Measurements from ENCODE around the gene MRPS22. TPM values are rescaled to one million over a fixed set of nuclear protein-coding genes. Genes with fewer than 3 reads are reported as not detected.

Gene MRPS22
- total and polyA plus RNA-seq, 3 donors from 2014 or later: 61.1 to 95.8 (median 63.4) TPM

DNA sequence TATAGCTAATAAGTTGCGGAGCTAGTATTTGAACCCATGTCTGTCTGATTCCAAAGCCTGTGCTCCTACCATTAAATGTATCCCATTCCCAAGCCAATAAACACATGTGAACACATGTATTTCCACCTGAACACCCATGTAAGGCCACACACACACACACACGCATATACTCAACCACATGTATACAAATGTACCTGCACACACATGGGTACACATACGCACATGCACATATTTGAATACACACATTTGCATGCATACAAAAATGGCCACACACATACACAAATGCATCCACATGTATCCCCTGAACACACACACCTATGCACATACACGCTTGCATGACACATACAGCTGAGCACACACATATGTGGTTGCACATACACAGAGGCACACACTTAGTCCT, 5.4 kb upstream of the MRPS22 start:
- WGBS, 2 donors: 92 to 98% methylated on average over 4 of the region's 4 CpGs
- no peak for DNase-seq
- TF ChIP-seq, protein P1, sequence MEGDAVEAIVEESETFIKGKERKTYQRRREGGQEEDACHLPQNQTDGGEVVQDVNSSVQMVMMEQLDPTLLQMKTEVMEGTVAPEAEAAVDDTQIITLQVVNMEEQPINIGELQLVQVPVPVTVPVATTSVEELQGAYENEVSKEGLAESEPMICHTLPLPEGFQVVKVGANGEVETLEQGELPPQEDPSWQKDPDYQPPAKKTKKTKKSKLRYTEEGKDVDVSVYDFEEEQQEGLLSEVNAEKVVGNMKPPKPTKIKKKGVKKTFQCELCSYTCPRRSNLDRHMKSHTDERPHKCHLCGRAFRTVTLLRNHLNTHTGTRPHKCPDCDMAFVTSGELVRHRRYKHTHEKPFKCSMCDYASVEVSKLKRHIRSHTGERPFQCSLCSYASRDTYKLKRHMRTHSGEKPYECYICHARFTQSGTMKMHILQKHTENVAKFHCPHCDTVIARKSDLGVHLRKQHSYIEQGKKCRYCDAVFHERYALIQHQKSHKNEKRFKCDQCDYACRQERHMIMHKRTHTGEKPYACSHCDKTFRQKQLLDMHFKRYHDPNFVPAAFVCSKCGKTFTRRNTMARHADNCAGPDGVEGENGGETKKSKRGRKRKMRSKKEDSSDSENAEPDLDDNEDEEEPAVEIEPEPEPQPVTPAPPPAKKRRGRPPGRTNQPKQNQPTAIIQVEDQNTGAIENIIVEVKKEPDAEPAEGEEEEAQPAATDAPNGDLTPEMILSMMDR (IDR thresholded peaks at IDR 0.05): no peak
- no peak for TF ChIP-seq POLR2A (IDR thresholded peaks at IDR 0.05)
- intact Hi-C loops (cut with DNase I; ENCODE audit: low total_unique reads): no loop called here
- Histone ChIP-seq H3K27ac (no peak overlapping the region), H3K27me3 (no peaks in the 10 kb centered on the region), H3K9me3 (no peaks in the 10 kb centered on the region), H3K4me1 (no peaks in the 10 kb centered on the region), H3K4me3 (no peak overlapping the region), H3K36me3 (ENCODE audit: low read depth, missing control alignments) (no peaks in the 10 kb centered on the region)

DNA sequence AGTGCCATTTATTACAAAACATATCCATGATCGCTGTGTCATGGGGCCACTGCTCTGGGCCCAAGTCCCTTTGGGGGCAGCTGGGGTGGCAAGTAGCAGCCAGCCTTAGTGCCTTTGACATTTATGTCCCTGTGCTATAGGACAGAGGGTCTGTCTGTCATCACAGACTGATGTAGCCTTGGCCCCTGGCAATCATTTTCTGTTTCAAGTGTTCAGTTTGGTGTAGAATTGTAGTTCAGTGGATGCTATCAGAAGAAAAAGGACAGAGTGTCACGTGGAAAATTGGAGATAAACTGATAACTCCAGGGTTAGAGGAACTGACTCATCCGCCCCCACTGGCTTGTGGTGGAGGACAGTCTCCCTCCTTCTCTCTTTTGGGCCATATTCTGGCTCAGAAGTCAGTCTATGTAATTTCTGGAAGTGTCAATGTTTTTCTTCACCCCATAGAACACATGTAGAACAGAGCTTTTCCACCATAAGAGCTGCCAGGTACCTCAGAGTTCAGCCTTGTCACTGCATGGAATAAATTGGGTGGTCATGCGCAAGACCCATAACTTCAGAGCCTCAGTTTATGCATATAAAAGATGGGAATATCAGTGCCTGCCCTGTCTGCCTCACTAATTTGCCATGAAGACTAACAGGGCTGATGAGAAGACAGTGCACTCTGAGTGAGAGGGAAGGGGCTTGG, 4.5 kb upstream of the MRPS22 start:
- no peak overlapping the region for H3K4me3 ChIP-seq
- peaks cover 1% of the 10 kb centered on the region for H3K4me1 ChIP-seq
- 66 to 73% methylated on average over 3 to 4 of the region's 4 CpGs for WGBS, 2 donors
- H3K36me3 ChIP-seq (ENCODE audit: low read depth, missing control alignments): no peaks in the 10 kb centered on the region
- DNase-seq: no peak
- no peak for TF ChIP-seq POLR2A (IDR thresholded peaks at IDR 0.05)
- TF ChIP-seq, protein P1 (IDR thresholded peaks at IDR 0.05): no peak
- no peaks in the 10 kb centered on the region for H3K9me3 ChIP-seq
- H3K27me3 ChIP-seq: no peaks in the 10 kb centered on the region
- intact Hi-C loops (cut with DNase I; ENCODE audit: low total_unique reads): no loop called here
- H3K27ac ChIP-seq: no peak overlapping the region

DNA sequence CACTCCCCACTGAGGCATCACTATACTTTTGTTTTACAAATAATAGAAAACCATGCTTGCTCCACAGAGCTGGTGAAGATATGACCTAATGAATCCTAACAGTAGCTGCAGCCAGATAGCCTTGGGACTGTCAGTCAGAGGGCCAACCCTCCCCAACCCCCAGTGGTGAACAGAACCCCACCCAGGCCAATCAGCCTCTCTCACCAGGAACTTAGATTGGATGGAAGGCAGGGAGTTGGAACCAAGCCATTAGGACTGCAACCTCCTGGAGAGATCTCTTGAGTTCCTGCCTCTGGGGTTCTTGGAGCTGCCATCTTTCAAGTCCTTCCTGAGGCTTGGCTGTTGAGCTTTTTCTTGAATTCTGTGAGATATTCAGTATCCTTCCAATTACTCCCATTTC, 3.0 kb upstream of the MRPS22 start:
- intact Hi-C loops (cut with DNase I; ENCODE audit: low total_unique reads): no loop called here
- H3K4me1 ChIP-seq: peaks cover 9% of the 10 kb centered on the region
- H3K4me3 ChIP-seq: no peak overlapping the region
- H3K9me3 ChIP-seq: no peaks in the 10 kb centered on the region
- no peak for DNase-seq
- TF ChIP-seq, protein P1 (IDR thresholded peaks at IDR 0.05): no peak
- TF ChIP-seq POLR2A (IDR thresholded peaks at IDR 0.05): no peak
- H3K36me3 ChIP-seq (ENCODE audit: low read depth, missing control alignments): no peaks in the 10 kb centered on the region
- H3K27ac ChIP-seq: no peak overlapping the region
- no peaks in the 10 kb centered on the region for H3K27me3 ChIP-seq

DNA sequence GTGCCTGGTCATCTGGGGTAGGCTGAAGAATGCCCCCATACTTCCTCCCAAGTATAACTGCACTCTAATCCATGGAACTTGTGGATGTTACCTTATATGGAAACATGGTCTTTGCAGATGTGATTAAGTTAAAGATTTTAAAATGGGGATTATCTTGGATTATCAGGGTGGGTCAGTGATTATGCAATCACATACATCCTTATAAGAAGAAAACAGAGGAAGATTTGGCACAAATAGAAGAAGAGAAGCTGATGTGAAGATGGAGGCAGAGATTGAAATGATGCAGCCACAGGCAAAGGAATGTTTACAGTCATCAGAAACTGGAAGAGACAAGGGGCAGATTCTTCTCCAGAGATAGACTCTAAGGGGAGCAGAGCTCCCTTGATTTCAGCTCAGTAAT, 1.8 kb upstream of the MRPS22 start:
- TF ChIP-seq POLR2A (IDR thresholded peaks at IDR 0.05): no peak
- TF ChIP-seq, protein P1 (IDR thresholded peaks at IDR 0.05): no peak
- Histone ChIP-seq H3K4me3 (no peak overlapping the region), H3K4me1 (peaks cover 9% of the 10 kb centered on the region), H3K9me3 (no peaks in the 10 kb centered on the region), H3K27me3 (no peaks in the 10 kb centered on the region), H3K27ac (no peak overlapping the region), H3K36me3 (ENCODE audit: low read depth, missing control alignments) (no peaks in the 10 kb centered on the region)
- DNase-seq: no peak
- intact Hi-C loops (cut with DNase I; ENCODE audit: low total_unique reads): no loop called here

DNA sequence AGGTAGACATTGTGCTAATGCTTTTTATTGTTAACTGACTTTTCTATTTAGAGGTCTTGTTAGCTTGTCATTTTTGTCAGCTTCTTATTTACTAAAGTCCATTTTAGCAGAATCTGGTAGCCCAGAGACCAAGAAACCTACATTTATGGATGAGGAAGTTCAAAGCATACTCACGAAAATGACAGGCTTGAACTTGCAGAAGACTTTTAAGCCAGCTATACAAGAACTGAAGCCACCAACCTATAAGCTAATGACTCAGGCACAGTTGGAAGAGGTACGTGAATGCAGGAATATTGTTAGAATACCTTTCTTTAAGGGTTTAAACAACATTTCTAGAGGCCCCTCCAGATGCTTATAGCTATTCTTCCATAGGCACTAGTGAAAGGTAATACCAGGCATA, 3.0 kb downstream of the MRPS22 start:
- TF ChIP-seq, protein P1 (IDR thresholded peaks at IDR 0.05): no peak
- TF ChIP-seq POLR2A (IDR thresholded peaks at IDR 0.05): no peak
- Histone ChIP-seq H3K27me3 (no peaks in the 10 kb centered on the region), H3K4me1 (peaks cover 9% of the 10 kb centered on the region), H3K4me3 (no peak overlapping the region), H3K36me3 (ENCODE audit: low read depth, missing control alignments) (no peaks in the 10 kb centered on the region), H3K27ac (no peak overlapping the region), H3K9me3 (no peaks in the 10 kb centered on the region)
- intact Hi-C loops (cut with DNase I; ENCODE audit: low total_unique reads): no loop called here
- whole genome bisulfite sequencing, 2 donors: 81 to 86% methylated on average over 2 of the region's 2 CpGs
- DNase-seq: no peak

All from testis (tissue), 3 donors.